Stromal cell of bone marrow (primary cell): ENCODE measurements around the gene ING5.
"Not testable (repeated sequence)": the region's sequence is repeated elsewhere in the genome, so short reads cannot be mapped to it uniquely, and the experiment has no call there.

Experiments used
- DNase-seq: peaks from one replicate; pipeline ENCODE4 v3.0.0-alpha.2; 2012; ENCODE audit warnings: low read depth

ING5 gene

DNA sequence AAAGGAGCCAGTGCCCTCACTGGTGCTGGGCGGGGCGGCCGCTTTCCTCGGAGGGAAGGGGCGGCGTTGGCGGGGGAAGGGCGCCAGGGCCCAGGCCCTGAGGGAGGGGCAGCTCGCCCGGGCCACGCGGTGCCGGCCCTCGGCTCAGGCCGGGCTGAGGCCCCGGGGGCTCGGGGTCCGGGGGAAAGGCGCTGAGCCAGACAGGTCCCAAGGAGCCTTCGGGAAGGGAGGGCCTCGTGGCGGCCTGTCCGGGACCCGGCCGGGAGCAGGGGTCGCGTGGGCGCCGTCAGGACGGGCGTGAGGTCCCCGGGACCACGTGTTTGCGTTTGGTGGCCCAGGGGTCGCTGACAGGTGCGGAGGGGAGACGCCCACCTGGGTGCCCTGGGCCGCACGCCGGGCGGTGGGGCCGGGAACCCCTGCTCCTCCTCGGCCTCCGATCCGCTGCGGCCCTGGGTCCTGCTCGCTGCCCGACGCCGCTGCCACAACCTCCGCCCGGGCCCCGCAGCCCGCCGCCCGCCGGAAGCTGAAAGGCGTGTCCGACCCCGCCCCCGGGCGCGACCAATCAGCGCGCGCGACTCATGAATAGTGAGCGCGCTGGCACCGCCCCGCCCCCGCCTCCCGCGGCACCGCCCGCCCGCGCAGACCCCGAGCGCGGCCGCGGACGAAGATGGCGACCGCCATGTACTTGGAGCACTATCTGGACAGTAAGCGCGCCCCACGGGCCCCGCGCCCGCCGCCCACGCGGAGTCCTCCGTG, at the start of gene ING5:
TSS of gene ING5 (plus strand) at position 641 of the 756 bp plus-strand sequence. CDS start at position 668, 27 bp downstream.
- peak; percentile 81 for DNase-seq

- no peak for DNase-seq
These were observed 49.7 kb upstream of the ING5 start for GRCh38 chr2:241652142-241652541.

GRCh38 chr2:241652722-241653121, 49.1 kb upstream of the ING5 start:
- no peak for DNase-seq

DNA sequence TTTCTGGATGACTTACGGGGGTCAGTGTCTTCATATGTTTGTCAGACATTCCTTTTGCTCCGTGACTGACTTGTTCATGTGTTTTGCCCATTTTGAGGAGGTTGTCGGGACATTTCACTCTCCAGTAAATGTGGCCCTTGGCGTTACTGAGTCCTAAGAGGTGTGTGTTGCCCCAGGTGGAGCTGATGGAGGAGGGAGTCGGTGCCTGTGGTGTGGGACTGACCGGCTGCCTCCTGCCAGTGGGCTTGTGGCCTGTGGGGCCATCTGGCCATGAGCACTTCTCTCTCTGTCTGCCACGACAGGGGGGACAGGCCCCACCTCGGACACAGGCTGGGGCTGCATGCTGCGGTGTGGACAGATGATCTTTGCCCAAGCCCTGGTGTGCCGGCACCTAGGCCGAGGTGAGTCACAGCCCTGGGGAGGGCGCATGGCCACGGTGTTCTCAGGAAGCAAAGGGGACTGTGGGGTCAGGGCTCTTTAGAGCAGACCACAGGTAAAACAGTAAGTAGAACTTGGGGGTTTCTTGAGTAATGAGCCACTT, 48.6 kb upstream of the ING5 start:
- DNase-seq, result no peak

DNA sequence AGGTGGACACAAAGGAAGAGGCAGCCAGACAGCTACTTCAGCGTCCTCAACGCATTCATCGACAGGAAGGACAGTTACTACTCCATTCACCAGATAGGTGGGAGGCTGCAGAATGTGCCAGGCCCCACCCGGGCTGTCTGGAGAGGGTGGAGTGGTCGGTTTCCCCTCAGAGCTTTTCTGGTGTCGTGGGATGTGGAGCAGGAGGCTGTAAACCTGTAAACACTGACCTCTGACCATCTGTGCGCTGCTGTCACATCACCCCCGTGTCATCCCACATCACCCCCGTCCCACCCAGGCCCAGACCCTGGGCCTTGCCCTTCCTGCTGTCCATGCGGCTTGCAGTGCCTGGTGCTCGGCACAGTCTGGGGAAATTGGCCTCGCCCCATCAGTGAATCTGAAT, 47.3 kb upstream of the ING5 start:
- no peak for DNase-seq

DNA sequence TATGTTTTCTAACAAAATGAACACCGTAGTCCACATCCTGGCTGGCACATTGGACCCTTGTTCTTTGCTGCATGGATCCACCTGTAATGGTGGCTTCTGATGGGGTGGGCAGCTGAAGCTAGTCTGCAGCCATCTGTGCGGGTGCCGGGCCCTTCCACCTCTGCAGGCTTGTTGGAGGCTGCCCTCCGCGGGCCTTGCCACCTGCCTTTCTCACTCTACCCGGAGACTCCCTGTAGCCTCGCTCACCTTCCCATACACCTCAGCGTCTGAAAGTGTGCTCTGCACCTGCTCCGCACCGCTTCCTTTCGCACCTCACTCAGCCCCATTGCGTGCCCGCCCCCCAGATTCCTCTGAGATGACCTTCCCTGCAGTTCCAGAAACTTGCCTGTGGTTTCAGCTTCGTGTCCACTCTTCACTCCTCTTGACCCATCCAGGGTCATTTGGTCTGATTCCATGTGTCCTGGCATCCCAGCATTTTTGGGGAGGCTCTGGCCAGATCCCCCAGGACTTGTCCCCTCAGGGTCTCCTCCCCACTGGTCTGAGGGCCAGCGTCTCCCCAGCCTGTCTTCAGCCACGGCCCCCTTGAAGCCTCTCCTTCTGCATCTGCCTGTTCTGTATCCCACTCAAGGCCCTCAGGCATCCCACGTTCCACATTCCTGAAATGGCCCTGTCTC, 46.2 kb upstream of the ING5 start:
- no peak for DNase-seq

GRCh38 chr2:241656190-241656741, 45.6 kb upstream of the ING5 start:
- DNase-seq, result no peak

DNA sequence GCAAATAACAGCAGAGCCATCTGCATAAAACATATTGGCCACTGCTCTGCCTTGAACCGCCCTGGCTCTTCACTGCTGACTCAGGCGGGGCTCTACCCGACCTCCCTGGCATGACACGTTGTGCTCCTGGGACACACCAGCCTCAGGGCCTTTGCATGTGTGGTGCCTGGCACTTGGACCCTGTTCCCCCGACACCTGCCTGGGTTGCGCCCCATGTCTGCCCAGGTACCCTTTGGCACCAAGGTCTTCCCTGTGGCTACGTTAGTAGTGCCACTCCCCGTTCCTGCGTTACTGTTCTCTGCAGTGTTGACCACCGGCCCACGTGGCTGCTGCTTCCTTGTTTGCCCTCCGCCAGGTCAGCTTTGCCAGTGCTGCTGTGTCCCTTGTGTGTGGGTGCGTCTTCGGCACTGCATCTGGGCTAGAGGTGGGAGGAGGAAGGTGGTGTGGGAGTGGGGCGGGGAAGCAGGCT, 44.0 kb upstream of the ING5 start:
- no peak for DNase-seq

- DNase-seq, result no peak
These were observed 43.5 kb upstream of the ING5 start for GRCh38 chr2:241658296-241658695.

- DNase-seq, result peak; percentile 48
These were observed 42.6 kb upstream of the ING5 start for GRCh38 chr2:241659150-241659739.

DNA sequence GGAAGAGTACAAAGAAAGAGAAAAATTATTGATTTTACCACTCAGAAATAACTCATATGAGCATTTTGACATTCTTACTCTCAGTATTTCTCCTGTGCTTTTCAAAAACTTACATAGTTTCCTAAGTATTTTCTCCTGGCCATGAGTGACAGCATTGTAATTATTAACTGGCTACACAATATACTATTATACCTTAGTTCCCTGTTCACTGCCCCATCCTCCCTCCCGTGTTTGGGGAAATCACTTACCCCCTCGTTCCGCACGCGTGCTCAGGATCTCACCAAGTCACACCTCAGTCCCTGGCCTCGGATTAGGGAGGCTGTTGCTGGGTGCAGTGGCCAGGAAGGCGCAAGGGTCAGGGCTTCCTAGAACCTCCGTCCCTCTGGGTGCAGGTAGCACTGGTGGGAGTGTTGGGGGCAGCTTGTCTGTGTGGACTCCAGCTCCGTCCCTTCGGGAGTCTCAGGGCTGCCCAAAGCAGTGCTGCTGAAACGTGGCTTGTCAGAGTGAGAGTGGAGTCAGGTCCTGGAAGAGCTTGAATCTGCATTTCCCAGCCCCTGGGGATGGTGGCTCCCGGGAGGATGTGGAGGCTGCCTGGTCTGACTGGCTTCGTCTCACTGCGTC, 41.1 kb upstream of the ING5 start:
- no peak for DNase-seq

DNA sequence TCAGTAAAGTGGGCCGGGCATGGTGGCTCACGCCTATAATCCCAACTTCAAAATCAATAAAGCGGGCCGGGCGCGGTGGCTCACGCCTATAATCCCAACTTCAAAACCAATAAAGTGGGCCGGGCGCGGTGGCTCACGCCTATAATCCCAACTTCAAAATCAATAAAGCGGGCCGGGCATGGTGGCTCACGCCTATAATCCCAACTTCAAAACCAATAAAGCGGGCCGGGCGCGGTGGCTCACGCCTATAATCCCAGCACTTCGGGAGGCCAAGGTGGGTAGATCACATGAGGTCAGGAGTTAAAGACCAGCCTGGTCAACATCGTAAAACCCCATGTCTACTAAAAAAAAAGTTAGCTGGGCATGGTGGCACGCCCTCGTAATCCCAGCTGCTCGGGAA, 39.1 kb upstream of the ING5 start:
- not testable (repeated sequence) for DNase-seq

DNA sequence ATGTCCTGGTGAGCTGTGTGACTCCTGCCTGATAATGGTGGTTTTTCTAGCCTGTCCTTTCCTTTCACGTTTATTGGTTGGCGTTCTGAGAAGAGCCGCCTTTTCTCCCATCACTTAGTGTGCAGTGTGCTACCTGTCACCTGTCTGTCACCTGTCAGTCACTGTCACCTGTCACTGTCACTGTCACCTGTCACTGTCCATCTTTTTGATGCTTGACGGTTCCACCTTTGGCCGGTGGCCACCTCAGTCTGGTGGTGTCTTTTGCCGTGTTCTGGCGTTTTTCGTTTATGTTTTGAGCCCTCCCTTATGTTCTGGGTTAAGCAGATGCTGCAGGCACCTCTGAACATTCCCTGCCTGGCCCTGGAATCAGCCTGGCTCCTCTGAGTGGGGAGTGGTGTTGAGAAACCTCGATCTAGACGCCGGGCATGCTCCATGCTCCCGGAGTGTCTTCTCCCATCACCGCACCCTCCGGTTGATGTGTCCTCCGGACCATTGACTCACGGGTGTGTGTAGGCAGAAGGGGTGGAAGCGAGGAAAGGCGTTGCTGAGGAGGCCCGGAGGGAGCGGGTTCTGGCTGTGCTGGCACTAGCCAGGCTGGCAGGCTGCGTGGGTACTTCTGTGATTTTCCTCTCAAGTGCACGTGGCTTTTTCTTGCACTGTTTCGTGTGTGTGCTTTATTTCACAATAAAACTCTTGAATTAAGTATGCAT, 36.0 kb upstream of the ING5 start:
- DNase-seq, result no peak

DNA sequence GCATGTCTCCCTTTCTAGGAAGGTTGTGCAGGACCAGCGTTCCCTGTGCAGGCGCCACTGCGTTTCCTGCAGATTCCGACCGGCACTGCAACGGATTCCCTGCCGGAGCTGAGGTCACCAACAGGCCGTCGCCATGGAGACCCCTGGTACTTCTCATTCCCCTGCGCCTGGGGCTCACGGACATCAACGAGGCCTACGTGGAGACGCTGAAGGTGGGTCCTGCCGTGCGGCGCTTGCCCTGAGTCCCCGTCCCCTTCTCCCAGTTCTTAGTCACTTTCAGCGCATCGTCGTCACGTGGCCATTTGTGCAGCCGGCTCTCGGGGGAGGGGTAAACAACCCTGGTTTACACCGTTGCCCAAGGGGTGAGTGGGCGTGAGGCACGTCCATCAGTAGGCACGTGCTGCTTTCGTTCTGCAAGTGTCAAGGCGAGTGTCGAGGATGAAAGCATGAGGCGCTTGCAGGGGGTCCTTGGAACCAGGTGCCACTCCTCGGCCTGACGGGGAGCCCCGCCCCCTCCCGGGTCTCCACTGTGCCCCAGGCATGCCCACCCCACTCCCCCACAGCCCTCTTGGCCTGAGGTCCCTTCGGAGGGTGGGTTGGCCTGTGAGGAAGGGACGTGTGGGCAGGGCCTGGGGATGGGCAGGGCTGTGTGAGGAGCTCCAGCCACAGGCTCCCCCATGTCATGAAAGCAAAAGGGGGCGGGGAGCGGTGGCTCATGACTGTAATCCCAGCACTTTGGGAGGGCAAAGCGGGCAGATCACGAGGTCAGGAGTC, 35.0 kb upstream of the ING5 start:
- no peak for DNase-seq

- no peak for DNase-seq
These were observed 33.5 kb upstream of the ING5 start for GRCh38 chr2:241668354-241668753.

DNA sequence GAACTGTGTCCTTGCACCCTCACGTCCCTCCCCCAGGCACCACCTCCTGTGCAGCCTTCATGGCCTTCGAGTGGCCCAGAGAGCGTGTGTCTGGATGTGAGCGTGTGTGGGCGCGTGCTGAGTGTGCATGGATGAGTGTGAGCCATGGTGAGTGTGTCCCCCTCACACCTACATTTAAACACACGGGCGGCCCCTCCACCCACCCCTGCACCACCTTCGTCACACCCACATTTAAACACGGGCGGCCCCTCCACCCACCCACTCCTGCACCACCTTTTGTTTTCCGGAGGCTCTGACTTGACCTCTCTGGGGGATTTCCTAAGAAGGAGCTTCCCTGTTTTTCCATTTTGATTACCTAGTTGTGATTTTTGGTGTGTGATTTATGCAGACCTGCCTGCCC, 33.0 kb upstream of the ING5 start:
- DNase-seq, result no peak

- no peak for DNase-seq
These were observed 31.3 kb upstream of the ING5 start for GRCh38 chr2:241670333-241671110.

- no peak for DNase-seq
These were observed 30.2 kb upstream of the ING5 start for GRCh38 chr2:241671457-241672240.
